ENCODE results near the gene SSH2. TPM values are rescaled to one million over a fixed set of nuclear protein-coding genes. Genes with fewer than 3 reads are reported as not detected.

Gene SSH2
- total RNA-seq, 5 donors from 2014 or later (not counting 1 experiment from before 2014, with no cell fraction given), result 76.2 to 115 (median 82.7) TPM

GRCh38 chr17:29581583-29582253 lies 348.3 kb downstream of the SSH2 start:
- no peak overlapping the region for H3K4me3 Mint-ChIP-seq
- no peaks in the 10 kb centered on the region for H3K27me3 ChIP-seq (replicated peaks in 1 of 2; ENCODE audit: control insufficient read depth in 2 of 2, extremely low read depth in 1 of 2, insufficient read depth in 2 of 2, low read length in 1 of 2)
- H3K9me3 ChIP-seq, result no peaks in the 10 kb centered on the region
- WGBS (ENCODE audit: insufficient coverage), result 94% methylated on average over 10 of the region's 20 CpGs
- H3K4me3 ChIP-seq (ENCODE audit: control insufficient read depth in 1 of 2, extremely low read depth in 1 of 2, low read length in 1 of 2), result no peak overlapping the region
- H3K9me3 Mint-ChIP-seq, result no peaks in the 10 kb centered on the region
- H3K27ac Mint-ChIP-seq, result peak overlapping the region in 1 of 2 donors; percentile 39
- CTCF ChIA-PET, result interaction anchor here (0.5 to 2.0 kb wide), 10 partner anchors 9 to 99 kb away, joined by 3 to 14 read pairs (median 4); partner anchors contain the start of gene ANKRD13B (in 1 of the 2)
- H3K27ac ChIP-seq (ENCODE audit: low read length), result no peak overlapping the region
- DNase-seq (no peak), ATAC-seq (replicated peaks in 1 of 4) (no peak)
- H3K36me3 Mint-ChIP-seq, result peaks cover 15% of the 10 kb centered on the region
- H3K27me3 Mint-ChIP-seq, result no peaks in the 10 kb centered on the region
- POLR2A ChIA-PET, result no interaction called here
- H3K36me3 ChIP-seq (ENCODE audit: control insufficient read depth in 2 of 2, extremely low read depth in 1 of 2, insufficient read depth in 1 of 2, low read length in 1 of 2), result peaks cover 21 to 56% of the 10 kb centered on the region in 2 donors
- H3K4me1 ChIP-seq (ENCODE audit: control insufficient read depth in 1 of 2, extremely low read depth in 1 of 2, insufficient read depth in 2 of 2, low read length in 2 of 2), result peaks cover 9 to 41% of the 10 kb centered on the region in 2 experiments
- H3K4me1 Mint-ChIP-seq, result peaks cover 34 to 40% (median 39%) of the 10 kb centered on the region in 3 donors

- ChIA-PET CTCF (interaction anchor here (0.6 to 2.4 kb wide), 18 partner anchors 11 to 703 kb away, joined by 3 to 14 read pairs (median 4); partner anchors contain the start of gene ANKRD13B (in 1 of the 2)), POLR2A (interaction anchor here in 1 of 2 donors (0.6 to 0.7 kb wide), 2 partner anchors 37 to 744 kb away, joined by 3 to 8 read pairs; no protein-coding TSS in a partner anchor)
- Mint-ChIP-seq H3K27me3 (no peaks in the 10 kb centered on the region), H3K27ac (peak overlapping the region; percentile 84), H3K4me1 (peaks cover 20 to 24% (median 23%) of the 10 kb centered on the region in 3 donors), H3K36me3 (peaks cover 18% of the 10 kb centered on the region), H3K4me3 (no peak overlapping the region), H3K9me3 (no peaks in the 10 kb centered on the region)
- DNase-seq (peak; percentile 78 to 95 (median 88)), ATAC-seq (replicated peaks in 1 of 4) (peak; percentile 93 to 99 (median 98))
- Histone ChIP-seq H3K27me3 (replicated peaks in 1 of 2; ENCODE audit: control insufficient read depth in 2 of 2, extremely low read depth in 1 of 2, insufficient read depth in 2 of 2, low read length in 1 of 2) (no peaks in the 10 kb centered on the region), H3K36me3 (ENCODE audit: control insufficient read depth in 2 of 2, extremely low read depth in 1 of 2, insufficient read depth in 1 of 2, low read length in 1 of 2) (peaks cover 36 to 72% of the 10 kb centered on the region in 2 donors), H3K9me3 (no peaks in the 10 kb centered on the region), H3K4me3 (ENCODE audit: control insufficient read depth in 1 of 2, extremely low read depth in 1 of 2, low read length in 1 of 2) (no peak overlapping the region), H3K27ac (ENCODE audit: low read length) (peak overlapping the region; percentile 44), H3K4me1 (ENCODE audit: control insufficient read depth in 1 of 2, extremely low read depth in 1 of 2, insufficient read depth in 2 of 2, low read length in 2 of 2) (peaks cover 2 to 28% of the 10 kb centered on the region in 2 experiments)
- WGBS (ENCODE audit: insufficient coverage), result 61% methylated on average over 13 of the region's 15 CpGs
Observed at GRCh38 chr17:29579866-29580771, 349.9 kb downstream of the SSH2 start.

GRCh38 chr17:29578626-29579485 lies 351.2 kb downstream of the SSH2 start:
- H3K4me3 Mint-ChIP-seq, result no peak overlapping the region
- WGBS (ENCODE audit: insufficient coverage), result 98% methylated on average over 10 of the region's 14 CpGs
- peaks cover 11 to 13% (median 11%) of the 10 kb centered on the region in 3 donors for H3K4me1 Mint-ChIP-seq
- no peaks in the 10 kb centered on the region for H3K9me3 Mint-ChIP-seq
- ATAC-seq (replicated peaks in 1 of 4) (no peak), DNase-seq (no peak)
- Histone ChIP-seq H3K27ac (ENCODE audit: low read length) (no peak overlapping the region), H3K27me3 (replicated peaks in 1 of 2; ENCODE audit: control insufficient read depth in 2 of 2, extremely low read depth in 1 of 2, insufficient read depth in 2 of 2, low read length in 1 of 2) (no peaks in the 10 kb centered on the region), H3K4me3 (ENCODE audit: control insufficient read depth in 1 of 2, extremely low read depth in 1 of 2, low read length in 1 of 2) (no peak overlapping the region), H3K9me3 (no peaks in the 10 kb centered on the region), H3K36me3 (ENCODE audit: control insufficient read depth in 2 of 2, extremely low read depth in 1 of 2, insufficient read depth in 1 of 2, low read length in 1 of 2) (peaks cover 42 to 83% of the 10 kb centered on the region in 2 donors), H3K4me1 (ENCODE audit: control insufficient read depth in 1 of 2, extremely low read depth in 1 of 2, insufficient read depth in 2 of 2, low read length in 2 of 2) (peaks cover 0 to 16% of the 10 kb centered on the region in 2 experiments)
- no peaks in the 10 kb centered on the region for H3K27me3 Mint-ChIP-seq
- peaks cover 18% of the 10 kb centered on the region for H3K36me3 Mint-ChIP-seq
- CTCF ChIA-PET, result interaction anchor here in 1 of 2 donors (0.6 to 2.4 kb wide), 4 partner anchors 18 to 354 kb away, joined by 3 to 5 read pairs (median 3); no protein-coding TSS in a partner anchor
- peak overlapping the region in 1 of 2 donors; percentile 55 for H3K27ac Mint-ChIP-seq
- POLR2A ChIA-PET, result interaction anchor here in 1 of 2 donors (0.6 kb wide), 1 partner anchor 72 kb away, joined by 5 read pairs; no protein-coding TSS in a partner anchor

GRCh38 chr17:29577385-29578211 lies 352.4 kb downstream of the SSH2 start:
- no peaks in the 10 kb centered on the region for H3K9me3 Mint-ChIP-seq
- DNase-seq, result no peak
- no peak overlapping the region for H3K27ac Mint-ChIP-seq
- no peaks in the 10 kb centered on the region for H3K27me3 Mint-ChIP-seq
- ATAC-seq (replicated peaks in 1 of 4), result no peak
- 88% methylated on average over 15 of the region's 22 CpGs for WGBS (ENCODE audit: insufficient coverage)
- Histone ChIP-seq H3K27ac (ENCODE audit: low read length) (no peak overlapping the region), H3K9me3 (no peaks in the 10 kb centered on the region), H3K4me3 (ENCODE audit: control insufficient read depth in 1 of 2, extremely low read depth in 1 of 2, low read length in 1 of 2) (no peak overlapping the region), H3K27me3 (replicated peaks in 1 of 2; ENCODE audit: control insufficient read depth in 2 of 2, extremely low read depth in 1 of 2, insufficient read depth in 2 of 2, low read length in 1 of 2) (no peaks in the 10 kb centered on the region), H3K4me1 (ENCODE audit: control insufficient read depth in 1 of 2, extremely low read depth in 1 of 2, insufficient read depth in 2 of 2, low read length in 2 of 2) (peaks cover 0 to 19% of the 10 kb centered on the region in 2 experiments), H3K36me3 (ENCODE audit: control insufficient read depth in 2 of 2, extremely low read depth in 1 of 2, insufficient read depth in 1 of 2, low read length in 1 of 2) (peaks cover 37 to 81% of the 10 kb centered on the region in 2 donors)
- no peak overlapping the region for H3K4me3 Mint-ChIP-seq
- CTCF ChIA-PET, result interaction anchor here in 1 of 2 donors (0.7 to 2.4 kb wide), 2 partner anchors 19 to 40 kb away, joined by 3 to 5 read pairs; no protein-coding TSS in a partner anchor
- POLR2A ChIA-PET, result no interaction called here
- peaks cover 7 to 12% (median 10%) of the 10 kb centered on the region in 3 donors for H3K4me1 Mint-ChIP-seq
- peaks cover 18% of the 10 kb centered on the region for H3K36me3 Mint-ChIP-seq

GRCh38 chr17:29577001-29577370 lies 353.0 kb downstream of the SSH2 start:
- Mint-ChIP-seq H3K9me3 (no peaks in the 10 kb centered on the region), H3K36me3 (peaks cover 15% of the 10 kb centered on the region), H3K27ac (no peak overlapping the region), H3K4me1 (peaks cover 7 to 10% (median 9%) of the 10 kb centered on the region in 3 donors), H3K27me3 (no peaks in the 10 kb centered on the region), H3K4me3 (no peak overlapping the region)
- ATAC-seq (replicated peaks in 1 of 4), result no peak
- POLR2A ChIA-PET, result no interaction called here
- H3K27me3 ChIP-seq (replicated peaks in 1 of 2; ENCODE audit: control insufficient read depth in 2 of 2, extremely low read depth in 1 of 2, insufficient read depth in 2 of 2, low read length in 1 of 2), result no peaks in the 10 kb centered on the region
- CTCF ChIA-PET, result no interaction called here
- H3K4me1 ChIP-seq (ENCODE audit: control insufficient read depth in 1 of 2, extremely low read depth in 1 of 2, insufficient read depth in 2 of 2, low read length in 2 of 2), result peaks cover 0 to 25% of the 10 kb centered on the region in 2 experiments
- WGBS (ENCODE audit: insufficient coverage), result 100% methylated on average over 8 of the region's 9 CpGs
- H3K9me3 ChIP-seq, result no peaks in the 10 kb centered on the region
- no peak overlapping the region for H3K27ac ChIP-seq (ENCODE audit: low read length)
- DNase-seq, result no peak
- H3K36me3 ChIP-seq (ENCODE audit: control insufficient read depth in 2 of 2, extremely low read depth in 1 of 2, insufficient read depth in 1 of 2, low read length in 1 of 2), result peaks cover 35 to 77% of the 10 kb centered on the region in 2 donors
- no peak overlapping the region for H3K4me3 ChIP-seq (ENCODE audit: control insufficient read depth in 1 of 2, extremely low read depth in 1 of 2, low read length in 1 of 2)
